GM23338 (cell line): ENCODE measurements around the gene CYP24A1. TPM values are rescaled to one million over a fixed set of nuclear protein-coding genes. Genes with fewer than 3 reads are reported as not detected.

Experiments
- ATAC-seq: fragments of 200-7000 bp; cut with Tn5 transposase; 3 replicates; pipeline ENCODE4 v1.9.1; 2020
- DNase-seq: peaks from one replicate; pipeline ENCODE4 v3.0.0-alpha.2; 2015; ENCODE audit warnings: low spot score
- H2AFZ ChIP-seq: fragments of 200-600 bp; sonication (generic); 2 replicates; pipeline ENCODE4 v1.8.0; 2016; ENCODE audit warnings: antibody characterized with exemption, mild to moderate bottlenecking, moderate library complexity
- H3F3A ChIP-seq: fragments of 200-600 bp; sonication (generic); replicated peaks from 2 replicates; pipeline ENCODE4 v1.8.0; 2017; ENCODE audit warnings: antibody characterized with exemption, mixed run types, low read depth
- H3K27ac ChIP-seq: fragments of 200-600 bp; sonication (generic); 2 replicates; pipeline ENCODE4 v1.6.1; 2016; ENCODE audit warnings: low read depth
- H3K27me3 ChIP-seq: fragments of 200-600 bp; sonication (generic); 2 replicates; pipeline ENCODE4 v1.8.0; 2016; ENCODE audit warnings: mild to moderate bottlenecking, mixed run types, moderate library complexity; ENCODE audit not compliant: insufficient read depth
- H3K36me3 ChIP-seq: fragments of 200-600 bp; sonication (generic); 2 replicates; pipeline ENCODE4 v1.8.0; 2016; ENCODE audit warnings: mild to moderate bottlenecking; ENCODE audit not compliant: insufficient read depth
- H3K4me1 ChIP-seq: fragments of 200-600 bp; sonication (generic); 2 replicates; pipeline ENCODE4 v1.8.0; 2016; ENCODE audit warnings: mild to moderate bottlenecking, moderate library complexity; ENCODE audit not compliant: insufficient read depth
- H3K4me2 ChIP-seq: fragments of 200-600 bp; sonication (generic); 2 replicates; pipeline ENCODE4 v1.7.1; 2017; ENCODE audit warnings: mixed run types
- H3K4me3 ChIP-seq: fragments of 200-600 bp; sonication (generic); 2 replicates; pipeline ENCODE4 v1.6.1; 2016; ENCODE audit warnings: mixed run types
- H3K79me2 ChIP-seq: fragments of 200-600 bp; sonication (generic); replicated peaks from 2 replicates; pipeline ENCODE4 v1.8.0; 2017; ENCODE audit warnings: mild to moderate bottlenecking; ENCODE audit not compliant: insufficient read depth
- H3K9me2 ChIP-seq: fragments of 200-600 bp; sonication (generic); 2 replicates; pipeline ENCODE4 v1.8.0; 2017; ENCODE audit not compliant: insufficient read depth
- H4K20me1 ChIP-seq: fragments of 200-600 bp; sonication (generic); replicated peaks from 2 replicates; pipeline ENCODE4 v1.8.0; 2017; ENCODE audit warnings: mild to moderate bottlenecking; ENCODE audit not compliant: insufficient read depth
- H3K27ac Mint-ChIP-seq: 2 replicates; pipeline ENCODE4 v1.8.0; 2020; ENCODE audit warnings: inconsistent platforms, mild to moderate bottlenecking, moderate library complexity, mixed read lengths
- H3K27me3 Mint-ChIP-seq: 3 replicates; pipeline ENCODE4 v1.8.0; 2022; ENCODE audit warnings: low read depth, mild to moderate bottlenecking, moderate library complexity, mixed read lengths, inconsistent platforms; ENCODE audit not compliant: insufficient read depth, poor library complexity
- H3K36me3 Mint-ChIP-seq: 3 replicates; pipeline ENCODE4 v1.8.0; 2021; ENCODE audit warnings: low read depth, mild to moderate bottlenecking, inconsistent platforms, moderate library complexity, mixed read lengths
- H3K4me1 Mint-ChIP-seq: 3 replicates; pipeline ENCODE4 v1.8.0; 2020; ENCODE audit warnings: mild to moderate bottlenecking, inconsistent platforms, mixed read lengths
- H3K4me3 Mint-ChIP-seq: 3 replicates; pipeline ENCODE4 v1.8.0; 2021; ENCODE audit warnings: moderate library complexity, mild to moderate bottlenecking, inconsistent platforms, mixed read lengths
- H3K9me3 Mint-ChIP-seq: 3 replicates; pipeline ENCODE4 v1.8.0; 2020; ENCODE audit warnings: moderate library complexity, mild to moderate bottlenecking, inconsistent platforms, mixed read lengths
- CREB1 ChIP-seq: fragments of 250-450 bp; sonication (Bioruptor Pico); IDR thresholded peaks from 2 replicates; pipeline ENCODE4 v1.5.0; 2020; ENCODE audit warnings: low read depth, mild to moderate bottlenecking, moderate library complexity
- ETS1 ChIP-seq: IDR thresholded peaks from 2 replicates; pipeline ENCODE4 v1.6.1; 2016; ENCODE audit warnings: antibody characterized with exemption
- EZH2 ChIP-seq: fragments of 200-600 bp; sonication (generic); IDR thresholded peaks from one replicate; pipeline ENCODE4 v1.8.0; 2017; ENCODE audit warnings: antibody characterized with exemption, mild to moderate bottlenecking, low read depth; ENCODE audit not compliant: unreplicated experiment
- EZH2phosphoT487 ChIP-seq: fragments of 200-600 bp; sonication (generic); IDR thresholded peaks from one replicate; pipeline ENCODE4 v1.8.1; 2018; ENCODE audit warnings: antibody characterized with exemption; ENCODE audit not compliant: unreplicated experiment
- JUNB ChIP-seq: IDR thresholded peaks from one replicate; pipeline ENCODE4 v1.6.1; 2016; ENCODE audit warnings: antibody characterized with exemption; ENCODE audit not compliant: unreplicated experiment
- NANOG ChIP-seq: IDR thresholded peaks from 2 replicates; pipeline ENCODE4 v1.6.1; 2016; ENCODE audit warnings: antibody characterized with exemption, borderline replicate concordance
- POLR2AphosphoS5 ChIP-seq: IDR thresholded peaks from 2 replicates; pipeline ENCODE4 v1.6.1; 2016; ENCODE audit warnings: antibody characterized with exemption, low read depth
- REST ChIP-seq: IDR thresholded peaks from one replicate; pipeline ENCODE4 v1.6.1; 2018; ENCODE audit warnings: antibody characterized with exemption; ENCODE audit not compliant: unreplicated experiment
- STAT1 ChIP-seq: IDR thresholded peaks from one replicate; pipeline ENCODE4 v1.6.1; 2016; ENCODE audit warnings: antibody characterized with exemption; ENCODE audit not compliant: unreplicated experiment
- ZNF114 ChIP-seq: fragments of 250-450 bp; sonication (Bioruptor Pico); IDR thresholded peaks from 2 replicates; pipeline ENCODE4 v1.5.0; 2020; ENCODE audit warnings: mild to moderate bottlenecking, moderate library complexity
- ZNF331 ChIP-seq: fragments of 250-450 bp; sonication (Bioruptor Pico); IDR thresholded peaks from 2 replicates; pipeline ENCODE4 v1.5.0; 2020; ENCODE audit warnings: low read depth, mild to moderate bottlenecking, moderate library complexity
- polyA plus RNA-seq: library from polyadenylated mRNA; unstranded; fragments of >200 nt; fragmentation: Nextera tagmentation; extraction: Ambion mirVana; gene quantifications from 2 replicates; pipeline ENCODE4 v1.2.1, GENCODE V29; 2016
- total RNA-seq: library from RNA; depleted of rRNA; stranded (reverse); fragments of >200 nt; shearing (Covaris generic); gene quantifications from 2 replicates; pipeline ENCODE4 v1.2.3, GENCODE V29; 2014
- TF ChIP-seq, protein P1 (sequence below), 2 experiments: fragments of 200-600 bp in 1 of 2; sonication (generic) in 1 of 2; conservative IDR thresholded peaks; 2 replicates each; pipeline versions ENCODE4 v1.5.1 to v1.6.1; 2016 to 2017; ENCODE audit warnings: antibody characterized with exemption in 2 of 2, low read depth in 2 of 2, mild to moderate bottlenecking in 2 of 2, moderate library complexity in 1 of 2

Gene CYP24A1
- total and polyA plus RNA-seq, 2 experiments from 2014 or later, result 0.10 TPM; not detected in 1

DNA sequence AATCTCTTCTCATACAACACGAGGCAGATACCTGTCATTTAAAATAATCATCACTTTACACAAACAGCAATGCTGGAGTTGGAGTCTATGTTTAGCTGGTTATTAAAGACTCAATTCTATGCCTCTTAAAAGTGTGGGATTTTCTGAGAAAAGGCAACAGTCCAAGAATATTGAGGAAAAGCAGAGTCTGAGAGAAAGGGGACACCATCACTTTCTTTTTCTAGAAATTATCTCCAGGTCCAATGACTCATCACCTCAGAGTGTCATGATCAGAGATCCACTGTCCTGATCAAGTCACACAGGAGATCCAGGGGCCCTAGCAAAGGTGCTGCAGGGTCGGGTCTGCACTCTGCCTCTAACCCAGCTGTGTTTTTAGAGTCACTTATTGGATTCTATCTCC lies 8.0 kb downstream of the CYP24A1 start (continued):
- TF ChIP-seq REST, result no peak
- TF ChIP-seq POLR2AphosphoS5, result no peak
- TF ChIP-seq NANOG, result no peak
- TF ChIP-seq JUNB, result no peak
- TF ChIP-seq ZNF331 (CRISPR knock-in tag), result no peak
- TF ChIP-seq EZH2phosphoT487, result no peak
- TF ChIP-seq ZNF114, result no peak
- no peak for TF ChIP-seq EZH2
- TF ChIP-seq STAT1, result no peak
- no peak for TF ChIP-seq ETS1
- no peak for TF ChIP-seq CREB1 (CRISPR knock-in tag)
- TF ChIP-seq, protein P1, sequence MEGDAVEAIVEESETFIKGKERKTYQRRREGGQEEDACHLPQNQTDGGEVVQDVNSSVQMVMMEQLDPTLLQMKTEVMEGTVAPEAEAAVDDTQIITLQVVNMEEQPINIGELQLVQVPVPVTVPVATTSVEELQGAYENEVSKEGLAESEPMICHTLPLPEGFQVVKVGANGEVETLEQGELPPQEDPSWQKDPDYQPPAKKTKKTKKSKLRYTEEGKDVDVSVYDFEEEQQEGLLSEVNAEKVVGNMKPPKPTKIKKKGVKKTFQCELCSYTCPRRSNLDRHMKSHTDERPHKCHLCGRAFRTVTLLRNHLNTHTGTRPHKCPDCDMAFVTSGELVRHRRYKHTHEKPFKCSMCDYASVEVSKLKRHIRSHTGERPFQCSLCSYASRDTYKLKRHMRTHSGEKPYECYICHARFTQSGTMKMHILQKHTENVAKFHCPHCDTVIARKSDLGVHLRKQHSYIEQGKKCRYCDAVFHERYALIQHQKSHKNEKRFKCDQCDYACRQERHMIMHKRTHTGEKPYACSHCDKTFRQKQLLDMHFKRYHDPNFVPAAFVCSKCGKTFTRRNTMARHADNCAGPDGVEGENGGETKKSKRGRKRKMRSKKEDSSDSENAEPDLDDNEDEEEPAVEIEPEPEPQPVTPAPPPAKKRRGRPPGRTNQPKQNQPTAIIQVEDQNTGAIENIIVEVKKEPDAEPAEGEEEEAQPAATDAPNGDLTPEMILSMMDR (conservative IDR thresholded peaks at IDR 0.05; ENCODE audit: low read depth in 2 of 2), result no peak

- Histone ChIP-seq H3K4me3 (no peak overlapping the region), H3K9me2 (no peaks in the 10 kb centered on the region), H4K20me1 (no peaks in the 10 kb centered on the region), H3K4me1 (no peaks in the 10 kb centered on the region), H3F3A (no peaks in the 10 kb centered on the region), H3K79me2 (no peaks in the 10 kb centered on the region), H3K4me2 (no peak overlapping the region), H3K27ac (no peak overlapping the region), H2AFZ (no peak overlapping the region), H3K27me3 (peaks cover 4% of the 10 kb centered on the region; the same call in 1 of the 2 replicates), H3K36me3 (no peaks in the 10 kb centered on the region)
- H3K4me1 Mint-ChIP-seq, result peaks cover 3% of the 10 kb centered on the region; the same call in 1 of the 3 replicates
- H3K36me3 Mint-ChIP-seq, result no peaks in the 10 kb centered on the region
- H3K9me3 Mint-ChIP-seq, result peaks cover 9% of the 10 kb centered on the region; the same call in 1 of the 3 replicates
- H3K4me3 Mint-ChIP-seq, result no peak overlapping the region
- no peak overlapping the region for H3K27ac Mint-ChIP-seq
- H3K27me3 Mint-ChIP-seq, result peaks cover 12% of the 10 kb centered on the region
- no peak for DNase-seq
- ATAC-seq, result no peak
- TF ChIP-seq EZH2, result no peak
- TF ChIP-seq ETS1, result no peak
- no peak for TF ChIP-seq POLR2AphosphoS5
- no peak for TF ChIP-seq EZH2phosphoT487
Measured at GRCh38 chr20:54165014-54165413, 8.8 kb downstream of the CYP24A1 start.
